HG03045 (cell line): Measurements from ENCODE around the gene SH3RF2.
"Not testable (repeated sequence)": the region's sequence is repeated elsewhere in the genome, so short reads cannot be mapped to it uniquely, and the experiment has no call there.

Experiments used
- ATAC-seq: cut with Tn5 transposase; IDR thresholded peaks from one replicate; pipeline ENCODE4 v1.9.1; 2021; ENCODE audit warnings: mild to moderate bottlenecking, moderate library complexity; ENCODE audit not compliant: unreplicated experiment

The SH3RF2 gene, protein sequence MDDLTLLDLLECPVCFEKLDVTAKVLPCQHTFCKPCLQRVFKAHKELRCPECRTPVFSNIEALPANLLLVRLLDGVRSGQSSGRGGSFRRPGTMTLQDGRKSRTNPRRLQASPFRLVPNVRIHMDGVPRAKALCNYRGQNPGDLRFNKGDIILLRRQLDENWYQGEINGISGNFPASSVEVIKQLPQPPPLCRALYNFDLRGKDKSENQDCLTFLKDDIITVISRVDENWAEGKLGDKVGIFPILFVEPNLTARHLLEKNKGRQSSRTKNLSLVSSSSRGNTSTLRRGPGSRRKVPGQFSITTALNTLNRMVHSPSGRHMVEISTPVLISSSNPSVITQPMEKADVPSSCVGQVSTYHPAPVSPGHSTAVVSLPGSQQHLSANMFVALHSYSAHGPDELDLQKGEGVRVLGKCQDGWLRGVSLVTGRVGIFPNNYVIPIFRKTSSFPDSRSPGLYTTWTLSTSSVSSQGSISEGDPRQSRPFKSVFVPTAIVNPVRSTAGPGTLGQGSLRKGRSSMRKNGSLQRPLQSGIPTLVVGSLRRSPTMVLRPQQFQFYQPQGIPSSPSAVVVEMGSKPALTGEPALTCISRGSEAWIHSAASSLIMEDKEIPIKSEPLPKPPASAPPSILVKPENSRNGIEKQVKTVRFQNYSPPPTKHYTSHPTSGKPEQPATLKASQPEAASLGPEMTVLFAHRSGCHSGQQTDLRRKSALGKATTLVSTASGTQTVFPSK

DNA sequence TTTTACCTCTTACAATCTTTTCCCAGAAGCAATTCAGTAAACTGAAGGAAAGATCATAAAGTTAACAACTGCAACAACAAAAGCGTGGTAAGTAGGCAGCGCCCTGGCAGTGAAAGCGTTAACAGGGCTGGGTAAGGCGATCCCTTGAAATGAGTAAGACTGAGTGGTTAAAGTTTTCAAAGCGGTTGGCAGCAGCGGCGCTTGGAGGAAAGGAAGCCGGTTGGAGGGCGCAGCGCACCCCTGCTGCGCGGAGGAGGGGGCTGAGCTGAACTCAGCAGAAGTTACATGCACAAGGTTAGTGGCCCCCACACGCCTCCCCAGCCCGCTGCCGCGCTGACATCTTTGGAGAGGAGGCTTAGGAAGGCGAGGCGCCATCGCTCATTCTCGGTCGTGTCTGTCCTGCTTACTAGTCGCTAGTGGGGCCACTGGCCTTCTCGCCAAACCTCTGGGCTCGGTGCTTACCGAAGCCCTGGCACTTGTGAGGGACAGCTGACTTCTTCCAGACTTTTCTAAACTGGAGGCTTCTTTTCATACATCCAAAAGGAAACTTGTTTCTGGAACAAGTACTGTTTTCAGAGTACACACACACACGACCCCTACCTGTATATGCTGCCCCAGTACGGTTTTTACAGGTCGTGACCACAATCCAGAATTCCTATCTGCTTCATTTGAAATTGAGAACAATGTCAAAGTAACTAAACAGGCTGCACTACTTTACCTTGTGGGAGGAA, at the start of gene SH3RF2:
TSS of gene SH3RF2 (plus strand) at position 178 of the 731 bp plus-strand sequence. CDS start 1,351 bp downstream, outside the sequence.
- ATAC-seq: no peak

DNA sequence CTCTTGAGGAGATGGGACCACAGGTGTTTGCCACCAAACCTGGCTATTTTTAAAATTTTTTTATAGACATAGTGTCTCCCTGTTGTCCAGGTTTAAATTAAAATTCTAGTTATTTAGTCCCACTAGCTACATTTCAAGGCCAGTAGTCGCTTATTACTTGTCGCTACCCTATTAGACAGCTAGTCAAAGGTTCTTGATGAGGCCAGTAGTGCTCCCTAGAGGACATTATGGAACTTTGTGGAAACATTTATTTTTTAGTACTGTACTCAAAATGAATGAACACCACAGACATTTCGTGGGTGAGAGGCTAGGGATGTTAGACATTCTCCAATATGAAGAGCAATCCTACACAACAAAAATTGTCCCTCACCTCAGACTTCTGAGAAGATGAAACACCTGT, 49.2 kb upstream of the SH3RF2 start:
- no peak for ATAC-seq

DNA sequence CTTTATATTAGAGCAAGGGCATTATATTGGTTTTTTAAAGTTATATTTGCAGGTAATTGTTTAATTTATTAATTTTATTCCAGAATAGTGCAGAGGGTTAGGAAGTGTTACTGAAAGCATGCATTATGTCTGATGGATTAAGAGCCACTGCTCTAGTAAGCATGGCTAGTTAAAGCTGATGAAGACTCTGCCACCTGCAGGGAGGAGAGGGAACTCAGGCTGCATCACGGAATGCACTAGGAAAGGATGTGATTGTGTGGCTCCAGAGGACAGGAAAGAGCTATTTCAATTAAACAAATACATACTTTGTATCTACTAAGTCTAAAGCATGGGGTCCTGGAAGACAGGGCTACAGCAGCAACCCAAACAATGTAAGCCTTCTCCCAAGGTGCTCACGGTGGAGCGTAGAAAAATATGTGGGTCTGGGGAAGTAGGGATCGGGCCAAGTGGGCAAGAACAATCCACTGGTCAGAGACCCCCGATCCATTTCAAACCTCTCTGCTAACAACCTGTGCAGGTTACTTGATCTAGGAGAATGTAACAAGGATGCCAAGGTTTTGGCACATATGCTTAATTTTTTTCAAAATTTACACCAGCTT, 48.3 kb upstream of the SH3RF2 start:
- ATAC-seq: no peak

DNA sequence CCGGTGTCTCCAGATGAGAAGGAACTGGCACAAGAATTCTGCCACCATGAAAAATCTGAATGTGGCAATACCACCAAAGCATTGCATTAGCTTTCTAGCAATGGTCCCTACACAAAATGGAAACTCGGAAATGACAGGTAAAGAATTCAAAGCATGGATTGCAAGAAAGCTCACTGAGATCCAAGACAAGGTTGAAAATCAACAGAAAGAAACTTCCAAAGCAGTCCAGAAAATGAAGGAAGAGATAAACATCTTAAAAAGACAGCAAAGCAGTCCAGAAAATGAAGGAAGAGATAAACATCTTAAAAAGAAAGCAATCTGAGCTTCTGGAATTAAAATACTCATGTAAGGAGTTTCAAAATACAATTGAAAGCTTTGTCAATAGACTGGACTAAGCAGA, 46.8 kb upstream of the SH3RF2 start:
- no peak for ATAC-seq

DNA sequence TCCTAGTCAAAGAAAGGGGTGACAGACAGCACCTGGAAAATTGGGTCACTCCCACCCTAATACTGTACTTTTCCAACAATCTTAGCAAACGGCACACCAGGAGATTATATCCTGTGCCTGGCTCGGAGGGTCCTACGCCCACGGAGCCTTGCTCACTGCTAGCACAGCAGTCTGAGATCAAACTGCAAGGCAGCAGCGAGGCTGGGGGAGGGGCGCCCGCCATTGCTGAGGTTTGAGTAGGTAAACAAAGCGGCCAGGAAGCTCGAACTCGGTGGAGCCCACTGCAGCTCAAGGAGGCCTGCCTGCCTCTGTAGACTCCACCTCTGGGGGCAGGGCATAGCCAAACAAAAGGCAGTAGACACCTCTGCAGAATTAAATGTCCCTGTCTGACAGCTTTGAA, 45.0 kb upstream of the SH3RF2 start:
- ATAC-seq: not testable (repeated sequence)

DNA sequence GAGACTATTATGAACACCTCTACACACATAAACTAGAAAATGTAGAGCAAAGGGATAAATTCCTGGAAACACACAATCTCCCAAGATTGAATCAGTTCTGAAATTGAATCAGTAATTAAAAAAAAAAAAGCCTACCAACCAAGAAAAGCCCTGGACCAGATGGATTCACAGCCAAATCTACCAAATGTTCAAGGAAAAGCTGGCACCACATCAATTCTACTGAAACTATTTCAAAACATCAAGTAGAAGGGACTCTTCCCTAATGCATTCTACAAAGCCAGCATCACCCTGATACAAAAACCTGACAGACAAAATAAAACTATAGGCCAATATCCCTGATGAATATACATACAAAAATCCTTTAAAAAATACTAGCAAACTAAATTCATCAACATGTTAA, 38.2 kb upstream of the SH3RF2 start:
- ATAC-seq: no peak

DNA sequence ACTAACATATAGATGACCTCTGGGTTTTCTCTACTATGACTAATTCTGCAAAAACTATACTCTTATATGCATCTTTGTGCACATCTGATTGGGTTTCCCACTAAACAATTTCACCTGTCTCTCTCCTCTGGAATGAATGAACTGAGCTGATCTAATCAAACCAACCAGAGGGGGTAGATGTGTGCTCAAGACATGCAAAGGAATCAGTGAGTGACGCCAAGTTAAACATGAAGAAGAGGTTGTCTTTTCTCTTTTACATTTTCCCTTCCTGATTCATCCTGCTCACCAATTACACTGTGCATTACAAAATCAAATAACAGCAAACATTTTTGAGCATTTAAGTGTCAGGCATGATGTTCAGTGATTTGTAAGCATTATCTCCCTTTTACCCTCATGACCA, 34.0 kb upstream of the SH3RF2 start:
- no peak for ATAC-seq

DNA sequence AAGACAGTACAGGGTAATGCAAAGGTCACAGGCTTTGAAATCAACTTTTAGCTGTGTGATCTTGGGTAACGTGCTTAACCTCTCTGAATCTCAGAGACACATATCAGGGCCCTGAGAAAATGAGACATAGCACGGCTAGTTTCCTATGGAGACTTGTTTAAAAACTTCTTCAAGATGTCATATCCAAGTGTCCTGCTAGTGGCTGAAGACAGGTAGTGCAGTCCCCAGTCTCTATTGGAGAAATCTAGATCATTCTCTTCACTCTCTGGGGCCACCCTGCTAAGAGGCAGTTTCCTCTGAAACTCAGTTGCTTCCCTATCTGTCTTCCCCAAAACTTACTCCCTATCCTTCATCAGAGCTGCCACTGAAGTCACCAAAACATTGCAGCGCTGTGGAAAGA, 33.3 kb upstream of the SH3RF2 start:
- ATAC-seq: no peak

DNA sequence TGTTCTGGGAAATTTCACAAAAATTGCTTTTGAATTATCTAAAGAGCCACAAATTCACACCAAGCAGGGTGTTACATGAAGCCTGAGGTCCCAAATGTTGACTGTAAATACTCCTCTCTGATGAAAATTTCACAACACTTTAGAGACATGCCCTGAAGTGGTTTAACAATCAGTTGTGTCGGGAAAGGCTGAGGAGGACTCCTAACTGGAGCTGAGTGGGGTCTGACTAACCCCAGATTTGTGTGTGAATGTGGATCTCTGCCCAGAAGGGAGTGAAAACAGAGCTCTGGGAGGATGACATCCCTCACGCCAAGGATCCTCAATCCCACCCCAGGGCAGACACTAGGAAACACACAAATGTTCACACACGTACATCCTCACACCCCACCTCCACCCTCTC, 32.5 kb upstream of the SH3RF2 start:
- no peak for ATAC-seq

DNA sequence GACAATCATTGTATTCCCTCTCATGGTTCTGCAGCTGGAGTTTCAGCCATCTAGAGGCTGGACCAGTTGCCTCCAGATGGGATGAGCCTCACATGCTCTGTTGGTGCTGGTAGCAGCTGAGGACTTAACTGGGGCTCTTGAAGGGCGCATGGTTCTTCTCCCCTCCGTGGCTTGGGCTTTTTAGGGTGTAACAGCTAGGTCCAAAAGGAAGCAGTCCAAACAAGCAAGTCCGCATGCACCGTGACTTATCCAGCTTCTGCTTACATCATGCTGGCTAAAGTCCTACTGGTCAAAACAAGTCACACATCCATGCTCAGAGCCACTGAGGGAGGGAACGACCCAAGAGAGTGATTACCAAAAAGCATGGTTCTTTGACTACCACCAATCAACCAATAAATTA, 31.6 kb upstream of the SH3RF2 start:
- ATAC-seq: no peak

DNA sequence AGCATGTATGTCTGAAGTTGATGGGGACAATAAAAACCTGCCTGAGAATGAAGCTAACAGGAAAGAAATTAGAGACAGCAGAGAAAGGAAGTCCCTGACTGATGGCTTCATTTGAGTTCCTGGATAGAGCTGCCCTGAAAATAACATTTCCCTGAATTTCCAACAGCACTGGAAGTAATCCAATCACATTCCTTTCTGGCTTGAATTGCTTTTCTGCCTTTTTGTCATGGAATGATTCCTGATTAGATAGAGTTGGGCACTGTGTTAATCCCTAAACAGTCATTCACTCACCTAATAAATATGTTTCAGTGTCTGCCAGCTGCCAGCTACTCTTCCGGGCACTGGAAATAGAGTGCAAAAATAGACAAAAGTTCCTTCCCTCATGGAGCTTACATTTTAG, 30.0 kb upstream of the SH3RF2 start:
- ATAC-seq: no peak

DNA sequence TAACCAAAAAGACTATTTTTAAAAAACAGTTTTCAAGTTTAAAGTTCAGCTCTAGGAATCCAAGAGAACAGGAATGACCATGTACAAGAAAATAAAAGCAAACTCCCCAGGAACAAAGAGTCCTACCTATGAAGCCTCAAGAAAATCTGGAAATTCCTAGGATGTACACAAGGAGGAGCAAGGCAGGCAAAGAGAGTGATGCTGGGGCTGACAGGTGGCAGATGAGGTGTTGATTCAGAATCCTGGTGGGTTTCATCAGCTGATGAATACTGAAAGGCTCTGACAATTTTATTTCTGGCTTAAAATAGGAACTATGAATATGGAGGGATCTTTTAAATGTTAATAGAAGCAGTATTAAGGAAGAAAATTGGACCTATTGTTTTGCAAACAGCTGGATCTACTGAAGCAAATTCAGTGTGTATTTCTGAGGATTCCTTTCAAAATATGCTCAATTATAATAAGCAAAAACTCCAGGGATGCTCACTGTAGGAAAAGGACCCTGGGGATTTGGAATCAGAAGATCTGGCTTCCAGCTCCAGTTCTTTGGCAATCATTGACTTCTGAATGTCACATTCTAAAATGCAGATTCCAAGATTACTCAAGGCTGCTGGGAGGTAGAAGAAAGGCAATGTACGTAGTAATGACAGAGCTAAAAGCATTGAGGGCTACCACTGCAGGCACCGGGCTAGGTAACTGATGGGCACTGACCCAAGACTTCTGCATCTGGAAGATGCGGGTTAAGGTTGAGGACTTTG, 28.0 kb upstream of the SH3RF2 start:
- ATAC-seq: no peak

DNA sequence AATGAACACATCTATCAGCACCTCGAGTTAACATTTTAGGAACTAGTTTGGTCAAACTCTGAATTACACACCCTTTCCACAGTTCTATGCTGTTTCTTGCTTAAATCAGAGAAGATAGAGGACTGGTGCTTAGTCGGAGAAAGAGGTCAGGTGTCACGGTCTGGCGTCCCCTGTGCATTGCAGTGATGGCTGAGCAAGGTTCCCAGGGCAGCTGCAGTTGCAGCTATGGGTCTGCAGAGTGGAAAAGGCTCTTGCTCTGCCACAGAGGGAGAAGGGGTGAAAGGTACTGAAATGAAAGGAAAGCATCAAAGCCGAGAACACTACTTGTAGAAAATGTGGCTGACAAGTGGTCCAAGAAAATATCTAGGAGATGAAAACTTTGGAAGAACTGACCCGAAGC, 25.2 kb upstream of the SH3RF2 start:
- no peak for ATAC-seq

DNA sequence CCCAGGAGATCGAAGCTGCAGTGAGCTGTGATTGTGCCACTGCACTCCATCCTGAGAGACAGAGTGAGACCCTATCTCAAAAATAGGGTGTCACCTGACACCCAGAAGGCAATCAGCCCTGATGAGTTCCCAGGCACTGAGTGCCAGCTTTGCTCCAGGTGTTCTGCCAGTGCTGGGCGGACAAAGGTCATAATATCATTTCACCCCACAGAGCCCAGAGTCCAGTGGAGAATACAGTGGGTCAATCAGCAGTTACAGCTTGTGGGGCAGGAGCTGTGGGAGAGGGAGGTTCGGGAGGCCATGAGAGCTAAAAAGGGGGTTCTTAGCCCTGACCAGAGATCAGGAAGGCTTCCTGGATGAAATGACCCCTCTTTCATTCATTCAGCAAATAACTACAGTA, 24.4 kb upstream of the SH3RF2 start:
- ATAC-seq: no peak

DNA sequence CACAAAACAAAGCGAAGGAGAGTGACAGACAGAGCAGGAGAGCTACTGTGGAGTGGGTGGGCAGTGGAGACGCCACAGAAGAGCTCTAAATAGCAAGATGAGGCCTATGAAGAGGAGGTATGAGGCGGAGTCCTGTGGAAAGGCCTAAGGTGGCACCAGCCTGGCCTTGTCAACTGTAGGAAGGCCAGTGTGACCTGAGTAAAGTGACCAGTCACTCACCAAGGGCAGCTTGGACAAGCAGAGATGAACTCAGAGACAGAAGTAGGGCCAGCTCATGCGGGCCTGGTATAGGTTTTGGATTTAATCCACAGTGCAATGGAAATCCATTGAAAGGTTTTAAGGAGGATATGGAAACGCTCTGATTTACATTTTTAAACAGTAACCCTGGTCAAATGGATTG, 23.8 kb upstream of the SH3RF2 start:
- no peak for ATAC-seq

DNA sequence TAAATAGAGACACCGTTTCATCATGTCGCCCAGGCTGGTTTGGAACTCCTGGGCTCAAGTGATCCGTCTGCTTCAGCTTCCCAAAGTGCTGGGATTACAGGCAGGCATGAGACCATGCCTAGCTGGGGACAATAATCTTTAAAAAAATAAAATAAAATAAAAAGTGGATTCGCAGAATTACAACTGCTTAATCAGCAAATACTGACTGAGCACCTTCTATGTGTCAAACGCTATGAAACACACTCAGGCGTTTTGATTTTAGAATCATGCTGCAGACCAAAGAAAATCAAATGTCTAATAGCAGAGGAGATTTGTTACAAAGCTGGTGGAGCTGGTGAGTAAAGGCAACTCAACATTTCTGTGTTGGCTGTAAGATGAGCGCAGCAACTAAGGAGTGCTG, 22.7 kb upstream of the SH3RF2 start:
- no peak for ATAC-seq

DNA sequence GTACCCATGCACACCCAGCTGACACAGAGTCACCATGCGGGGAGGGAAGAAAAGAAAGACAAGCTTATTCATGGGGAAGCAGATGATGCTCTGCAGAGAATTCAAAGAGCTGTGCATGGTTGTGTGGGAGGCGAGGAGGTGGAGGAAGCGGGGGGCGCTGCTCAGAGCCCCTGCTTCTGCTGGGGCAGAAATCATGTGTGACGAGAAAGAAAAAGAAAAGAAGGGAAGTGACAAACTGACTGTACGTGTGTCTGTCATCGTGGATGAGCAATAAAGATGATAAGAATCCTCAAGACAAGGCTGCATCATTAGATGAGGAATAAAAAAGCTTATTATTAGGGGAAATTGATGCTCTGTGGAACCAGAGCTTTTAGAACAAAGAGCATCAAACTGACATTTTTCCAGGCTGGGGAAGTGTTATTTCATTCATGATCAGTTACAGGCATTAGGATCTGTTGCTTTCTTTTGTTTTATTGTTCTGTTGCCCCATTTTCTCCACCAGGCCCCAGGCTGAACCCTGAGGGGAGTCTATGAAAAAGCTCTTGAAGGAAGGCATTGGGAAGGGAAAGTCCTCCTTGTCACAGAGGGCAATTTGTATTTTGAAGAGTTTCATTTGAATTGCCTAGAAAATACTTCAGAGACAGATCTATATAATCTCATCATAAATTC, 20.3 kb upstream of the SH3RF2 start:
- no peak for ATAC-seq

DNA sequence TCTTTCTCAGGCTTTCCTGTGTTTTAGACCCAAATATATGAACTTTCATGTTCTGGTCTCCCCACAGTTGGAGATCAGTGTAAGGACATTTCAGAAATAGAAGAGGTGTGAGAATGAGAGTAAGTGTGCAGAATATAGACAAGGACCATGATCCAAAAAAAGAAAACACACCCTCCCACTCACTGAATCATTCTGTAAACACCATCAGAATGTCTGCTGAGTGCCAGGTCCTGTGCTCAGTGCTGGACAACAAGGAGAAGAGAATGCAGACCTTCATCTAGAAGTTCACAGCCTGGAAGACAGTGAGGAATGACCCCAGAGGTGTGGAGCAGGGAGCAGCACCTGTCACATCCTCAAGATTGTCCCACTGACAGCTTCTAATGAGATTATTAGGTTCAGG, 19.1 kb upstream of the SH3RF2 start:
- ATAC-seq: no peak

DNA sequence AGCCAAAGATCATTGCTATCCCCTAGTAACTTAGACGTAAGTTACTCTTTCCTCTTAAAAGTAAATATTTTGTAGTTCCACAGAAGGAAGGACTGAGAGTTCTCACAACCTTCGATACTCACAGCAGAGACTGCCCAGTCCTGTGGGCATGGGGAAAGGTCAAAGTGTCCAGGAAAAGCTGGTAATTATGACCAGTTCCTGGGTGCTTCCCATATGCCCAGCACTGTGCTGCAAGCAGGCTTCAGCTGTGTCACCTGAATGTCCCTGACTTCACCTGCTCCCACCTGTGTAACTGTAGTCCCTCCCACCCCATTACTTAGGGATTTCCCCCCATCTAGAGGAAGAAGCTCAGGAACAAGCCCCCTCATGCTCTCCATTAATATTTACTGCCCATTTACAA, 18.0 kb upstream of the SH3RF2 start:
- ATAC-seq: no peak

DNA sequence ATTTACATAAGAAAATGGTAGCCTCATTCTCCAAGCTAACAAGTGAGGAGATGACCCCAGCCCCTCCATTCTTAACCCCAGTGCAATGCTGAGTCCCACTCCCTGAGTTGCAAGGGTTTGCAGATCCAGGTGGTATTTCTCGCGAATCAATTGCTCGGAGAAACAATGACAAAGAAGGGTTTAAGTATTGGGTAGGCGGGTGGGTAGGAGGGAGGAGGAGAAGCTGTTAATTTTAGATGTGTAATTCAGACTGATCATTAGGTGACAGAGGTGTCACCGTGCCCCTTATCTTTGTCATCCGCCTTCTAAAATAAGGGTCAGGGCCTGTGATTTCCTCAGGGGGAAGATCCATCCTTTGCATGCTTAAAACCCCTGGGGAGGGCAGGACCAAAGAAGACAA, 17.0 kb upstream of the SH3RF2 start:
- no peak for ATAC-seq
